Measurements from ENCODE around the gene DCLK2.

The DCLK2 gene

GRCh38 chr4:150080875-150081274 is 2.6 kb downstream of the DCLK2 start:
- Histone ChIP-seq H3K27me3 (no peaks in the 10 kb centered on the region), H3K27ac (no peak overlapping the region), H3K9me3 (peaks cover 5% of the 10 kb centered on the region; the same call in 1 of the 2 replicates), H3K4me2 (peak overlapping the region; percentile 91), H4K20me1 (peaks cover 15% of the 10 kb centered on the region), H3K9ac (no peak overlapping the region), H3K4me1 (peaks cover 23% of the 10 kb centered on the region), H3K4me3 (no peak overlapping the region), H3K36me3 (no peaks in the 10 kb centered on the region)
- no peak for TF ChIP-seq Cebpa-rat (IDR thresholded peaks at IDR 0.05)

- Histone ChIP-seq H3K27me3 (no peaks in the 10 kb centered on the region), H3K27ac (no peak overlapping the region)
Observed at GRCh38 chr4:150082241-150082640, 4.0 kb downstream of the DCLK2 start.

GRCh38 chr4:150087006-150087405 is 8.8 kb downstream of the DCLK2 start:
- no peaks in the 10 kb centered on the region for H3K4me1 ChIP-seq
- no peak overlapping the region for H3K27ac ChIP-seq
- no peaks in the 10 kb centered on the region for H3K27me3 ChIP-seq
- no peaks in the 10 kb centered on the region for H3K36me3 ChIP-seq
- no peaks in the 10 kb centered on the region for H4K20me1 ChIP-seq
- no peak for TF ChIP-seq Cebpa-rat (IDR thresholded peaks at IDR 0.05)
- H3K9ac ChIP-seq = no peak overlapping the region
- H3K9me3 ChIP-seq = peaks cover 8% of the 10 kb centered on the region; the same call in 1 of the 2 replicates
- no peak overlapping the region for H3K4me2 ChIP-seq
- H3K4me3 ChIP-seq = no peak overlapping the region

More at GRCh38 chr4:150082241-150082640, 4.0 kb downstream of the DCLK2 start:
- Histone ChIP-seq H4K20me1 (peaks cover 15% of the 10 kb centered on the region), H3K36me3 (no peaks in the 10 kb centered on the region), H3K4me3 (no peak overlapping the region), H3K4me1 (peaks cover 23% of the 10 kb centered on the region), H3K9ac (no peak overlapping the region), H3K4me2 (no peak overlapping the region), H3K9me3 (peaks cover 5% of the 10 kb centered on the region; the same call in 1 of the 2 replicates)
- TF ChIP-seq Cebpa-rat (IDR thresholded peaks at IDR 0.05) = no peak

GRCh38 chr4:150089732-150090131 is 11.5 kb downstream of the DCLK2 start:
- Histone ChIP-seq H3K36me3 (no peaks in the 10 kb centered on the region), H4K20me1 (no peaks in the 10 kb centered on the region), H3K9ac (no peak overlapping the region), H3K27me3 (no peaks in the 10 kb centered on the region), H3K9me3 (peaks cover 13% of the 10 kb centered on the region; the same call in 1 of the 2 replicates), H3K4me1 (no peaks in the 10 kb centered on the region), H3K4me3 (no peak overlapping the region), H3K4me2 (no peak overlapping the region), H3K27ac (no peak overlapping the region)
- no peak for TF ChIP-seq Cebpa-rat (IDR thresholded peaks at IDR 0.05)

GRCh38 chr4:150090836-150091235 is 12.6 kb downstream of the DCLK2 start:
- Histone ChIP-seq H3K36me3 (no peaks in the 10 kb centered on the region), H3K9ac (no peak overlapping the region), H3K4me1 (peaks cover 6% of the 10 kb centered on the region), H3K9me3 (0 out of 2 replicates have a peak, but pooled peaks cover 10% of the 10 kb centered on the region), H3K4me2 (no peak overlapping the region), H3K27me3 (no peaks in the 10 kb centered on the region), H3K4me3 (no peak overlapping the region), H4K20me1 (no peaks in the 10 kb centered on the region), H3K27ac (no peak overlapping the region)
- TF ChIP-seq Cebpa-rat (IDR thresholded peaks at IDR 0.05) = no peak

GRCh38 chr4:150094676-150095075 is 16.4 kb downstream of the DCLK2 start:
- Histone ChIP-seq H3K36me3 (no peaks in the 10 kb centered on the region), H3K4me2 (no peak overlapping the region), H3K27me3 (no peaks in the 10 kb centered on the region), H3K27ac (no peak overlapping the region), H3K4me1 (peaks cover 17% of the 10 kb centered on the region), H4K20me1 (no peaks in the 10 kb centered on the region), H3K4me3 (no peak overlapping the region), H3K9ac (no peak overlapping the region), H3K9me3 (0 out of 2 replicates have a peak, but pooled peaks cover 6% of the 10 kb centered on the region)
- no peak for TF ChIP-seq Cebpa-rat (IDR thresholded peaks at IDR 0.05)

GRCh38 chr4:150096625-150097024 is 18.4 kb downstream of the DCLK2 start:
- peaks cover 17% of the 10 kb centered on the region for H3K4me1 ChIP-seq
- no peak overlapping the region for H3K9ac ChIP-seq
- 0 out of 2 replicates have a peak overlapping the region, but pooled peaks have one; percentile 7 for H3K27ac ChIP-seq

GRCh38 chr4:150098214-150098613 is 20.0 kb downstream of the DCLK2 start:
- no peak overlapping the region for H3K9ac ChIP-seq
- no peak overlapping the region for H3K27ac ChIP-seq
- H4K20me1 ChIP-seq = no peaks in the 10 kb centered on the region
- no peaks in the 10 kb centered on the region for H3K27me3 ChIP-seq
- peaks cover 17% of the 10 kb centered on the region for H3K4me1 ChIP-seq
- no peak overlapping the region for H3K4me3 ChIP-seq
- TF ChIP-seq Cebpa-rat (IDR thresholded peaks at IDR 0.05) = no peak
- H3K9me3 ChIP-seq = 0 out of 2 replicates have a peak, but pooled peaks cover 6% of the 10 kb centered on the region
- no peak overlapping the region for H3K4me2 ChIP-seq
- H3K36me3 ChIP-seq = peaks cover 5% of the 10 kb centered on the region; the same call in 1 of the 2 replicates

More at GRCh38 chr4:150096625-150097024, 18.4 kb downstream of the DCLK2 start:
- TF ChIP-seq Cebpa-rat (IDR thresholded peaks at IDR 0.05) = no peak
- H3K36me3 ChIP-seq = no peaks in the 10 kb centered on the region
- 0 out of 2 replicates have a peak, but pooled peaks cover 6% of the 10 kb centered on the region for H3K9me3 ChIP-seq
- no peaks in the 10 kb centered on the region for H4K20me1 ChIP-seq
- H3K4me3 ChIP-seq = no peak overlapping the region
- no peaks in the 10 kb centered on the region for H3K27me3 ChIP-seq
- peak overlapping the region; percentile 48 for H3K4me2 ChIP-seq

- H3K27ac ChIP-seq = no peak overlapping the region
- no peak overlapping the region for H3K4me2 ChIP-seq
- H3K27me3 ChIP-seq = no peaks in the 10 kb centered on the region
- peaks cover 5% of the 10 kb centered on the region; the same call in 1 of the 2 replicates for H3K36me3 ChIP-seq
- no peak overlapping the region for H3K4me3 ChIP-seq
- no peak overlapping the region for H3K9ac ChIP-seq
- H3K9me3 ChIP-seq = no peaks in the 10 kb centered on the region
- no peaks in the 10 kb centered on the region for H4K20me1 ChIP-seq
- TF ChIP-seq Cebpa-rat (IDR thresholded peaks at IDR 0.05) = no peak
- no peaks in the 10 kb centered on the region for H3K4me1 ChIP-seq
Observed at GRCh38 chr4:150104404-150105027, 26.3 kb downstream of the DCLK2 start.

GRCh38 chr4:150106886-150107285 is 28.6 kb downstream of the DCLK2 start:
- Histone ChIP-seq H3K36me3 (peaks cover 5% of the 10 kb centered on the region; the same call in 1 of the 2 replicates), H3K4me2 (no peak overlapping the region), H4K20me1 (no peaks in the 10 kb centered on the region)

More at GRCh38 chr4:150106886-150107285, 28.6 kb downstream of the DCLK2 start:
- Histone ChIP-seq H3K4me1 (no peaks in the 10 kb centered on the region), H3K9me3 (0 out of 2 replicates have a peak, but pooled peaks cover 5% of the 10 kb centered on the region), H3K27ac (no peak overlapping the region), H3K4me3 (no peak overlapping the region), H3K27me3 (no peaks in the 10 kb centered on the region), H3K9ac (no peak overlapping the region)
- TF ChIP-seq Cebpa-rat (IDR thresholded peaks at IDR 0.05) = no peak

Data from BLaER1 (cell line).